OCI-LY1 (cell line): ENCODE measurements around the gene CTTNBP2.

Experiments used
- H2AFZ ChIP-seq: fragments of 200-600 bp; sonication (generic), shearing (Covaris generic); 2 replicates; pipeline ENCODE4 v1.6.0; 2014; ENCODE audit warnings: antibody characterized with exemption, mild to moderate bottlenecking, low read length
- H3F3A ChIP-seq: fragments of 200-600 bp; sonication (generic), shearing (Covaris generic); 2 replicates; pipeline ENCODE4 v1.6.0; 2014; ENCODE audit warnings: mild to moderate bottlenecking, antibody characterized with exemption, low read length, moderate library complexity; ENCODE audit not compliant: insufficient read depth
- H3K27ac ChIP-seq: fragments of 200-600 bp; sonication (generic); 2 replicates; pipeline ENCODE4 v1.5.1; 2014; ENCODE audit warnings: low read length, mixed run types, mild to moderate bottlenecking, low read depth; ENCODE audit not compliant: poor library complexity, severe bottlenecking
- H3K27me3 ChIP-seq: fragments of 200-600 bp; sonication (generic); 2 replicates; pipeline ENCODE4 v1.6.0; 2014; ENCODE audit warnings: antibody characterized with exemption, mild to moderate bottlenecking, low read length, moderate library complexity; ENCODE audit not compliant: insufficient read depth
- H3K36me3 ChIP-seq: fragments of 200-600 bp; sonication (generic); 2 replicates; pipeline ENCODE4 v1.6.1; 2014; ENCODE audit warnings: mild to moderate bottlenecking, antibody characterized with exemption, low read length, moderate library complexity, mixed read lengths; ENCODE audit not compliant: insufficient read depth
- H3K4me1 ChIP-seq: fragments of 200-600 bp; sonication (generic); 2 replicates; pipeline ENCODE4 v1.5.1; 2014; ENCODE audit warnings: mild to moderate bottlenecking, low read length, moderate library complexity; ENCODE audit not compliant: insufficient read depth, severe bottlenecking
- H3K4me2 ChIP-seq: fragments of 200-600 bp; sonication (generic), shearing (Covaris generic); 2 replicates; pipeline ENCODE4 v1.6.1; 2014; ENCODE audit warnings: low read length
- H3K4me3 ChIP-seq: fragments of 200-600 bp; sonication (generic); 2 replicates; pipeline ENCODE4 v1.5.1; 2014; ENCODE audit warnings: low read length, low read depth, mild to moderate bottlenecking, mixed read lengths; ENCODE audit not compliant: poor library complexity, severe bottlenecking
- H3K79me2 ChIP-seq: fragments of 200-600 bp; shearing (Covaris generic); 2 replicates; pipeline ENCODE4 v1.6.1; 2016; ENCODE audit warnings: mixed run types, low read length, mixed read lengths; ENCODE audit not compliant: insufficient read depth
- H3K9ac ChIP-seq: fragments of 200-600 bp; sonication (generic), shearing (Covaris generic); 2 replicates; pipeline ENCODE4 v1.6.1; 2014; ENCODE audit warnings: mild to moderate bottlenecking, low read length, mixed read lengths
- H3K9me2 ChIP-seq: fragments of 200-600 bp; sonication (generic), shearing (Covaris generic); 2 replicates; pipeline ENCODE4 v1.6.1; 2014; ENCODE audit warnings: low read depth, mild to moderate bottlenecking, low read length, mixed read lengths
- H3K9me3 ChIP-seq: fragments of 200-600 bp; shearing (Covaris generic); 2 replicates; pipeline ENCODE4 v1.6.1; 2014; ENCODE audit warnings: low read length, mixed read lengths
- H4K20me1 ChIP-seq: fragments of 200-600 bp; sonication (generic), shearing (Covaris generic); 2 replicates; pipeline ENCODE4 v1.6.0; 2016; ENCODE audit warnings: mild to moderate bottlenecking, low read length; ENCODE audit not compliant: insufficient read depth
- EZH2 ChIP-seq: fragments of 200-600 bp; sonication (generic), shearing (Covaris generic); IDR thresholded peaks from 2 replicates; pipeline ENCODE4 v1.8.0; 2017; ENCODE audit warnings: borderline replicate concordance, mixed run types, mild to moderate bottlenecking, antibody characterized with exemption, low read length, moderate library complexity, mixed read lengths
- TF ChIP-seq, protein P1 (sequence below): fragments of 200-600 bp; sonication (generic), shearing (Covaris generic); IDR thresholded peaks from 2 replicates; pipeline ENCODE4 v1.5.1; 2017; ENCODE audit warnings: mild to moderate bottlenecking, antibody characterized with exemption, low read length, moderate library complexity, mixed read lengths

Gene CTTNBP2

GRCh38 chr7:117737926-117738325 lies 135.3 kb downstream of the CTTNBP2 start:
- Histone ChIP-seq H3K36me3 (no peaks in the 10 kb centered on the region), H3K27ac (no peak overlapping the region), H3K9me3 (no peaks in the 10 kb centered on the region), H3K9ac (no peak overlapping the region), H3K4me1 (no peaks in the 10 kb centered on the region), H3K4me3 (no peak overlapping the region), H3K4me2 (no peak overlapping the region), H3K9me2 (no peaks in the 10 kb centered on the region), H3K27me3 (0 out of 2 replicates have a peak, but pooled peaks cover 4% of the 10 kb centered on the region), H2AFZ (no peak overlapping the region), H4K20me1 (no peaks in the 10 kb centered on the region), H3K79me2 (no peaks in the 10 kb centered on the region), H3F3A (no peaks in the 10 kb centered on the region)
- no peak for TF ChIP-seq EZH2
- TF ChIP-seq, protein P1, sequence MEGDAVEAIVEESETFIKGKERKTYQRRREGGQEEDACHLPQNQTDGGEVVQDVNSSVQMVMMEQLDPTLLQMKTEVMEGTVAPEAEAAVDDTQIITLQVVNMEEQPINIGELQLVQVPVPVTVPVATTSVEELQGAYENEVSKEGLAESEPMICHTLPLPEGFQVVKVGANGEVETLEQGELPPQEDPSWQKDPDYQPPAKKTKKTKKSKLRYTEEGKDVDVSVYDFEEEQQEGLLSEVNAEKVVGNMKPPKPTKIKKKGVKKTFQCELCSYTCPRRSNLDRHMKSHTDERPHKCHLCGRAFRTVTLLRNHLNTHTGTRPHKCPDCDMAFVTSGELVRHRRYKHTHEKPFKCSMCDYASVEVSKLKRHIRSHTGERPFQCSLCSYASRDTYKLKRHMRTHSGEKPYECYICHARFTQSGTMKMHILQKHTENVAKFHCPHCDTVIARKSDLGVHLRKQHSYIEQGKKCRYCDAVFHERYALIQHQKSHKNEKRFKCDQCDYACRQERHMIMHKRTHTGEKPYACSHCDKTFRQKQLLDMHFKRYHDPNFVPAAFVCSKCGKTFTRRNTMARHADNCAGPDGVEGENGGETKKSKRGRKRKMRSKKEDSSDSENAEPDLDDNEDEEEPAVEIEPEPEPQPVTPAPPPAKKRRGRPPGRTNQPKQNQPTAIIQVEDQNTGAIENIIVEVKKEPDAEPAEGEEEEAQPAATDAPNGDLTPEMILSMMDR = no peak

GRCh38 chr7:117731455-117731854 lies 141.8 kb downstream of the CTTNBP2 start:
- TF ChIP-seq EZH2 = no peak
- TF ChIP-seq, protein P1 = no peak
- H3K9me2 ChIP-seq = no peaks in the 10 kb centered on the region
- H3K4me3 ChIP-seq = no peak overlapping the region
- no peak overlapping the region for H3K27ac ChIP-seq
- H3K27me3 ChIP-seq = no peaks in the 10 kb centered on the region
- no peaks in the 10 kb centered on the region for H3F3A ChIP-seq
- H3K79me2 ChIP-seq = no peaks in the 10 kb centered on the region
- H3K4me2 ChIP-seq = no peak overlapping the region
- no peak overlapping the region for H3K9ac ChIP-seq
- H3K9me3 ChIP-seq = no peaks in the 10 kb centered on the region
- H3K4me1 ChIP-seq = no peaks in the 10 kb centered on the region
- H2AFZ ChIP-seq = no peak overlapping the region
- H3K36me3 ChIP-seq = no peaks in the 10 kb centered on the region
- H4K20me1 ChIP-seq = no peaks in the 10 kb centered on the region

DNA sequence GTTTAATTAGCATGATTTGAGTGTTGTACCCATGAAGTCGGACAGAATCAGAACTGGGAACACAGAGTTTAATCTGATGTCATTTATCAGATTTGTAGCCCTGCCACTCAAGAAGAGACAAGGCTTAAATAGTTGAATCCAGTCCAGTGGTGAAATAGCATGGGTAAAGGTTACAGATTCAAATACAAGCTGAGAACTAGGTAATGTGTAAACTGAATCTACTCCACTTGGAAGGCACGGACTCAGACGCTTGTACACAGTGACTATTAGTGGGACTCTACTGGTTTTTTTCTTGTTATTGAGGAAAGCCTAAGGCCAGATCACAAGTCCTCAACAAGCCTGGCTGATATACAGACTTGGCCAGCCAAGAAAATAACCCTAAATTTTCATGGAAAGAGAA lies 142.9 kb downstream of the CTTNBP2 start:
- Histone ChIP-seq H3K27ac (no peak overlapping the region), H2AFZ (no peak overlapping the region), H3K9ac (no peak overlapping the region), H3K4me1 (no peaks in the 10 kb centered on the region), H3K36me3 (no peaks in the 10 kb centered on the region), H3K9me2 (no peaks in the 10 kb centered on the region), H3K4me3 (no peak overlapping the region), H4K20me1 (no peaks in the 10 kb centered on the region), H3K9me3 (no peaks in the 10 kb centered on the region), H3F3A (no peaks in the 10 kb centered on the region), H3K4me2 (no peak overlapping the region), H3K27me3 (no peaks in the 10 kb centered on the region), H3K79me2 (no peaks in the 10 kb centered on the region)
- TF ChIP-seq EZH2 = no peak
- TF ChIP-seq, protein P1 = no peak
